Fibroblast of lung (primary cell): ENCODE measurements around the gene BDP1. TPM values are rescaled to one million over a fixed set of nuclear protein-coding genes. Genes with fewer than 3 reads are reported as not detected.

Experiments used
- DNase-seq, 2 donors: peaks; one replicate each; pipeline versions ENCODE4 v3.0.0 to v3.0.0-alpha.2; 2010; ENCODE audit warnings: low read depth in 2 of 2
- H2AFZ ChIP-seq: 2 replicates; pipeline ENCODE4 v1.5.1; 2012; ENCODE audit warnings: low read length, control low read depth, inconsistent platforms
- H3K27ac ChIP-seq: 2 replicates; pipeline ENCODE4 v1.5.1; 2011; ENCODE audit warnings: low read length, control low read depth; ENCODE audit not compliant: insufficient read depth
- H3K27me3 ChIP-seq: 2 replicates; pipeline ENCODE4 v1.5.1; 2011; ENCODE audit warnings: mild to moderate bottlenecking, low read length; ENCODE audit not compliant: control insufficient read depth, insufficient read depth
- H3K36me3 ChIP-seq: 2 replicates; pipeline ENCODE4 v1.5.1; 2011; ENCODE audit warnings: low read length; ENCODE audit not compliant: control insufficient read depth, insufficient read depth
- H3K4me1 ChIP-seq: 2 replicates; pipeline ENCODE4 v1.5.1; 2011; ENCODE audit warnings: low read length; ENCODE audit not compliant: control insufficient read depth, insufficient read depth; ENCODE audit errors: extremely low read depth
- H3K4me2 ChIP-seq: 2 replicates; pipeline ENCODE4 v1.5.1; 2011; ENCODE audit warnings: low read length, control low read depth; ENCODE audit not compliant: insufficient read depth; ENCODE audit errors: extremely low read depth
- H3K4me3 ChIP-seq, 4 experiments: fragments of 200-600 bp in 1 of 4; sonication (generic) in 1 of 4; replicated peaks in 1 of 4; 2 replicates each; pipeline ENCODE4 v1.5.1; 2011 to 2016; ENCODE audit warnings: low read length in 4 of 4, low read depth in 3 of 4, mild to moderate bottlenecking in 3 of 4, control low read depth in 2 of 4, inconsistent platforms in 1 of 4, mixed read lengths in 1 of 4; ENCODE audit not compliant: insufficient read depth in 1 of 4; ENCODE audit errors: control extremely low read depth in 1 of 4
- H3K79me2 ChIP-seq: 2 replicates; pipeline ENCODE4 v1.5.1; 2012; ENCODE audit warnings: mild to moderate bottlenecking, low read length, inconsistent platforms; ENCODE audit not compliant: control insufficient read depth, insufficient read depth
- H3K9ac ChIP-seq: 2 replicates; pipeline ENCODE4 v1.5.1; 2011; ENCODE audit warnings: mild to moderate bottlenecking, low read length, control low read depth; ENCODE audit not compliant: insufficient read depth
- H3K9me3 ChIP-seq: 2 replicates; pipeline ENCODE4 v1.5.1; 2012; ENCODE audit warnings: low read depth, low read length; ENCODE audit not compliant: control insufficient read depth, insufficient read depth
- H4K20me1 ChIP-seq: 2 replicates; pipeline ENCODE4 v1.5.1; 2011; ENCODE audit warnings: low read length; ENCODE audit not compliant: control insufficient read depth, insufficient read depth; ENCODE audit errors: extremely low read depth
- EZH2 ChIP-seq: IDR thresholded peaks from 2 replicates; pipeline ENCODE4 v1.5.1; 2012; ENCODE audit warnings: low read length, control low read depth, mild to moderate bottlenecking; ENCODE audit errors: missing control alignments
- polyA plus RNA-seq, 2 donors: library from polyadenylated mRNA; depleted of rRNA in 1 of 2; stranded (reverse) in 1 of 2; unstranded in 1 of 2; fragments of >200 nt; gene quantifications; 2 replicates each; pipeline ENCODE4 v1.2.1, GENCODE V29; 2011 to 2012; ENCODE audit warnings: missing spikeins in 1 of 2
- total RNA-seq: library from RNA; depleted of rRNA; stranded (reverse); fragments of >200 nt; gene quantifications from 2 replicates; pipeline ENCODE4 v1.2.1, GENCODE V29; 2014
- TF ChIP-seq, protein P1 (sequence below), 2 donors: IDR thresholded peaks in 1 of 2; conservative IDR thresholded peaks in 1 of 2; 1 replicate in 1 of 2; 2 replicates in 1 of 2; pipeline ENCODE4 v1.5.1; 2011 to 2012; ENCODE audit warnings: low read length in 2 of 2, control low read depth in 1 of 2, inconsistent platforms in 1 of 2, low read depth in 1 of 2, mild to moderate bottlenecking in 1 of 2

Gene BDP1
- total and polyA plus RNA-seq, 2 donors (not counting 1 experiment from before 2014, with no cell fraction given), result 13.3 to 21.3 TPM

DNA sequence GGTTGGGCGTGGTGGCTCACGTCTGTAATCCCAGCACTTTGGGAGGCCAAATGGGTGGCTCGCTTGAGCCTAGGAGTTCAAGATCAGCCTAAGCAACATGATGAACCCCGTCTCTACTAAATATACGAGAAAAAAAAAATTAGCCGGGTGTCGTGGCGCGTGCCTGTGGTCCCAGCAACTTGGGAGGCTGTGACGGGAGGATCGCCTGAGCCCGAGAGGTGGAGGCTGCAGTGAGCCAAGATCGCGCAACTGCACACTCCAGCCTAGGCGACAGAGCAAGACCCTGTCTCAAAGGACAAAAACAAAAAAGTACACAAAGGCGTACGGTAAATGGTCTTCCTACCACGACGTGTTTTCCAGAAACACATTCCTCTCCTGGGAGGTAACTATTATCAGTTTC, 538 bp upstream of the BDP1 start:
- H3K9me3 ChIP-seq, result no peaks in the 10 kb centered on the region

DNA sequence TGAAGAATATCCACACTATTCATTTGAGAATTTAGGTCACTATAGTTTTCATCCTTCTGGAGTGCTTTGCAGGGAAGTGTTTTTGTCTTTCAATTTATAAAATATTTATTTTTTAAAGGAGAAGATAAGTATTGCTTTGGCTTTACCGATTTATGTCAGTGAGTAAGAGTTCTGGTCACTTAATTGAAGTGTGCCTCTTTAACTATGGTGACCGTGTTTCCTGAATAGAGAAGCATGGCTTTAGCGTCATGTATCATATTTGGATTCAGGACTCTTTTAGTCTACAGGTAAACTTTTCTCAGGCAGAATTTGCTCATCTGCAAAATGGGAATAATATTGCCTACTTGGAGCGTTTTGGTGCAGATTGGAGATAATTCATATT, 902 bp downstream of the BDP1 start:
- H3K27ac ChIP-seq, result peak overlapping the region; percentile 88
- peaks cover 2% of the 10 kb centered on the region for H3K36me3 ChIP-seq
- TF ChIP-seq EZH2, result no peak
- TF ChIP-seq, protein P1, sequence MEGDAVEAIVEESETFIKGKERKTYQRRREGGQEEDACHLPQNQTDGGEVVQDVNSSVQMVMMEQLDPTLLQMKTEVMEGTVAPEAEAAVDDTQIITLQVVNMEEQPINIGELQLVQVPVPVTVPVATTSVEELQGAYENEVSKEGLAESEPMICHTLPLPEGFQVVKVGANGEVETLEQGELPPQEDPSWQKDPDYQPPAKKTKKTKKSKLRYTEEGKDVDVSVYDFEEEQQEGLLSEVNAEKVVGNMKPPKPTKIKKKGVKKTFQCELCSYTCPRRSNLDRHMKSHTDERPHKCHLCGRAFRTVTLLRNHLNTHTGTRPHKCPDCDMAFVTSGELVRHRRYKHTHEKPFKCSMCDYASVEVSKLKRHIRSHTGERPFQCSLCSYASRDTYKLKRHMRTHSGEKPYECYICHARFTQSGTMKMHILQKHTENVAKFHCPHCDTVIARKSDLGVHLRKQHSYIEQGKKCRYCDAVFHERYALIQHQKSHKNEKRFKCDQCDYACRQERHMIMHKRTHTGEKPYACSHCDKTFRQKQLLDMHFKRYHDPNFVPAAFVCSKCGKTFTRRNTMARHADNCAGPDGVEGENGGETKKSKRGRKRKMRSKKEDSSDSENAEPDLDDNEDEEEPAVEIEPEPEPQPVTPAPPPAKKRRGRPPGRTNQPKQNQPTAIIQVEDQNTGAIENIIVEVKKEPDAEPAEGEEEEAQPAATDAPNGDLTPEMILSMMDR (conservative IDR thresholded peaks at IDR 0.05 in 1 of 2, IDR thresholded peaks at IDR 0.05 in 1 of 2; ENCODE audit: low read depth in 1 of 2, low read length in 2 of 2), result no peak
- DNase-seq, result no peak
- H3K79me2 ChIP-seq, result peaks cover 28% of the 10 kb centered on the region
- H3K9ac ChIP-seq, result no peak overlapping the region
- H4K20me1 ChIP-seq, result no peaks in the 10 kb centered on the region
- H3K9me3 ChIP-seq, result no peaks in the 10 kb centered on the region
- peak overlapping the region; percentile 83 to 99 (median 90) for H3K4me3 ChIP-seq
- no peaks in the 10 kb centered on the region for H3K27me3 ChIP-seq
- no peaks in the 10 kb centered on the region for H3K4me1 ChIP-seq
- no peak overlapping the region for H2AFZ ChIP-seq
- peak overlapping the region; percentile 90 for H3K4me2 ChIP-seq

More for the DNA sequence above, 538 bp upstream of the BDP1 start:
- no peak overlapping the region for H3K9ac ChIP-seq
- peak overlapping the region; percentile 83 to 99 (median 90) for H3K4me3 ChIP-seq
- no peaks in the 10 kb centered on the region for H3K4me1 ChIP-seq
- peaks cover 2% of the 10 kb centered on the region for H3K36me3 ChIP-seq
- no peak for TF ChIP-seq EZH2
- TF ChIP-seq, protein P1 (conservative IDR thresholded peaks at IDR 0.05 in 1 of 2, IDR thresholded peaks at IDR 0.05 in 1 of 2; ENCODE audit: low read depth in 1 of 2, low read length in 2 of 2), result no peak
- H3K27me3 ChIP-seq, result peaks cover 5% of the 10 kb centered on the region
- H4K20me1 ChIP-seq, result no peaks in the 10 kb centered on the region
- peak overlapping the region; percentile 55 for H3K4me2 ChIP-seq
- peak overlapping the region; percentile 88 for H3K27ac ChIP-seq
- peak overlapping the region; percentile 0 for H2AFZ ChIP-seq
- no peak for DNase-seq
- H3K79me2 ChIP-seq, result peaks cover 28% of the 10 kb centered on the region

DNA sequence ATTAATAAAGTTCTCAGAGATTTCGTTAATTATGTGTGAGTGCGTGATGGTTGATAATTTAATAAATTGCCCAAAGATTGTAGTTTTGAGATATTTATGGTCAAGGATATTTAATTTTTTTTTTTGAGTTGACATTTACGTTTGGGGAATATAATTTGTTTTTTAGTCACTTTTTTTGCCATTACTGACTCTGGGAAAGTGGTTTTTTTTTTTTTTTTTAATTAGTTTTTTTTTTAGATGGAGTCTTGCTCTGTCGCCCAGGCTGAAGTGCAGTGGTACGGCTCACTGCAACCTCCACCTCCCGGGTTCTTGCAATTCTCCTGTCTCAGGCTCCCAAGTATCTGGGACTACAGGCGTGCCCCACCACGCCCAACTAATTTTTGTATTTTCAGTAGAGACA, 1.7 kb downstream of the BDP1 start:
- no peaks in the 10 kb centered on the region for H4K20me1 ChIP-seq
- H3K27me3 ChIP-seq, result no peaks in the 10 kb centered on the region
- H3K27ac ChIP-seq, result no peak overlapping the region
- H3K79me2 ChIP-seq, result peaks cover 28% of the 10 kb centered on the region
- H3K36me3 ChIP-seq, result peaks cover 4% of the 10 kb centered on the region
- no peaks in the 10 kb centered on the region for H3K9me3 ChIP-seq
- H2AFZ ChIP-seq, result no peak overlapping the region
- H3K9ac ChIP-seq, result no peak overlapping the region
- H3K4me2 ChIP-seq, result peak overlapping the region; percentile 90
- H3K4me3 ChIP-seq, result peak overlapping the region; percentile 83 to 99 (median 90)
- no peak for DNase-seq
- TF ChIP-seq EZH2, result no peak
- no peaks in the 10 kb centered on the region for H3K4me1 ChIP-seq
